Activated B cell treated with CpG ODN at 0.5 μM for 24 hours (primary cell): Measurements from ENCODE around the gene ETNK1. TPM values are rescaled to one million over a fixed set of nuclear protein-coding genes. Genes with fewer than 3 reads are reported as not detected.
A peak's percentile ranks its signal among the peaks of the same experiment; 100 is the strongest.

Experiments
- ATAC-seq: fragments of 200-7000 bp; cut with Tn5 transposase; one replicate; pipeline ENCODE4 v1.10.0; 2021; ENCODE audit warnings: low read depth, mild to moderate bottlenecking, moderate library complexity
- CTCF ChIA-PET: fragments of 350-600 bp; sonication (Branson Sonifier 250); formaldehyde crosslinking; loops from one replicate; lab custom pipeline; 2021; ENCODE audit warnings: antibody characterized with exemption; lab: Charles Lee
- POLR2A ChIA-PET: fragments of 350-600 bp; sonication (Branson Sonifier 250); formaldehyde crosslinking; loops from one replicate; lab custom pipeline; 2021; ENCODE audit warnings: antibody characterized with exemption; lab: Charles Lee
- DNase-seq: peaks from one replicate; pipeline ENCODE4 v3.0.0; 2022
- H3K27ac Mint-ChIP-seq: one replicate; pipeline ENCODE4 v1.8.0; 2020; ENCODE audit warnings: mixed read lengths
- H3K27me3 Mint-ChIP-seq: one replicate; pipeline ENCODE4 v1.8.0; 2021; ENCODE audit warnings: mixed read lengths
- H3K36me3 Mint-ChIP-seq: one replicate; pipeline ENCODE4 v1.8.0; 2021; ENCODE audit warnings: low read depth, mixed read lengths
- H3K4me1 Mint-ChIP-seq: one replicate; pipeline ENCODE4 v1.8.0; 2021; ENCODE audit warnings: mixed read lengths
- H3K4me3 Mint-ChIP-seq: one replicate; pipeline ENCODE4 v1.8.0; 2020; ENCODE audit warnings: mild to moderate bottlenecking, mixed read lengths
- H3K9me3 Mint-ChIP-seq: one replicate; pipeline ENCODE4 v1.8.0; 2020; ENCODE audit warnings: mixed read lengths
- intact Hi-C: fragments of 100-400 bp; cut with micrococcal nuclease; formaldehyde crosslinking; loops from one replicate; pipeline ENCODE4 v1.15.1; 2024
- total RNA-seq: library from RNA; stranded (reverse); gene quantifications from 2 replicates; pipeline ENCODE4 v1.2.3, GENCODE V29; 2022
- TF ChIP-seq, protein P1 (sequence below): fragments of 200-600 bp; IDR thresholded peaks from one replicate; pipeline ENCODE4 v1.8.0; 2022; ENCODE audit warnings: antibody characterized with exemption, mild to moderate bottlenecking

The ETNK1 gene
- total RNA-seq, 1 donor from 2014 or later, result 98.5 TPM

DNA sequence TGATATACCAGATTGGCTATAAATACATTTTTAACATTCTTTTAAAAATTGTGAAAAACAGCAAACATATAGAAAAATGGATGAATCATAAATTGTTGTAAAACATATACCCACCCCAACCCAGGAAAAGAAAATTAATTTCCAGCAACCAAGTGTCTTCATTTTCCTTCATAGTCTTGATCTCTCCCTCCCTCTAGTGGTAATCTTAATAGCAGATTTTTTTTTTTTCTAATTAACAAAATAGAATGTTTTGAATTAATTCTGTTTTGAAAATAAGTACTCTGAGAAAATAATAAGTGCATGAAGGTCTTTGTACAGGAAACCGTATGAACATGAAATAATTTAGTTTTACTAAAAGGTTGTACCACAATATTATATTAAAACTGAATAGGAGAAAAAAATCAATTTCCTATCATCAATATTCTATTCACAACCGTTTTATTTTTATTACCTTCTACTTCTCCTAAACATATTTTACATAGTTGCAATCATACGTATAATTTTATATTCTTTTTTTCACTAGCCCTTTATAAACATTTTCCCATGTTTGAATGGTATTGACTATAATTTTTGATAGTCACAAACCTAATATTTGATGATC lies 7.0 kb downstream of the ETNK1 start:
- Mint-ChIP-seq H3K36me3 (peaks cover 39% of the 10 kb centered on the region), H3K9me3 (no peaks in the 10 kb centered on the region), H3K27ac (no peak overlapping the region), H3K4me3 (no peak overlapping the region), H3K4me1 (peaks cover 66% of the 10 kb centered on the region), H3K27me3 (no peaks in the 10 kb centered on the region)
- ChIA-PET CTCF (interaction anchor here (2.5 kb wide), 1 partner anchor 103 kb away, joined by 10 read pairs; no protein-coding TSS in a partner anchor), POLR2A (interaction anchor here (0.7 kb wide), 1 partner anchor 992 kb away, joined by 3 read pairs; no protein-coding TSS in a partner anchor)
- no peak for ATAC-seq
- DNase-seq, result no peak
- TF ChIP-seq, protein P1, sequence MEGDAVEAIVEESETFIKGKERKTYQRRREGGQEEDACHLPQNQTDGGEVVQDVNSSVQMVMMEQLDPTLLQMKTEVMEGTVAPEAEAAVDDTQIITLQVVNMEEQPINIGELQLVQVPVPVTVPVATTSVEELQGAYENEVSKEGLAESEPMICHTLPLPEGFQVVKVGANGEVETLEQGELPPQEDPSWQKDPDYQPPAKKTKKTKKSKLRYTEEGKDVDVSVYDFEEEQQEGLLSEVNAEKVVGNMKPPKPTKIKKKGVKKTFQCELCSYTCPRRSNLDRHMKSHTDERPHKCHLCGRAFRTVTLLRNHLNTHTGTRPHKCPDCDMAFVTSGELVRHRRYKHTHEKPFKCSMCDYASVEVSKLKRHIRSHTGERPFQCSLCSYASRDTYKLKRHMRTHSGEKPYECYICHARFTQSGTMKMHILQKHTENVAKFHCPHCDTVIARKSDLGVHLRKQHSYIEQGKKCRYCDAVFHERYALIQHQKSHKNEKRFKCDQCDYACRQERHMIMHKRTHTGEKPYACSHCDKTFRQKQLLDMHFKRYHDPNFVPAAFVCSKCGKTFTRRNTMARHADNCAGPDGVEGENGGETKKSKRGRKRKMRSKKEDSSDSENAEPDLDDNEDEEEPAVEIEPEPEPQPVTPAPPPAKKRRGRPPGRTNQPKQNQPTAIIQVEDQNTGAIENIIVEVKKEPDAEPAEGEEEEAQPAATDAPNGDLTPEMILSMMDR, result peak; percentile 52
- intact Hi-C loops, result loop anchor here (1.0 kb wide), 2 partner anchors 88 to 103 kb away; partner anchors contain the start of gene C2CD5

DNA sequence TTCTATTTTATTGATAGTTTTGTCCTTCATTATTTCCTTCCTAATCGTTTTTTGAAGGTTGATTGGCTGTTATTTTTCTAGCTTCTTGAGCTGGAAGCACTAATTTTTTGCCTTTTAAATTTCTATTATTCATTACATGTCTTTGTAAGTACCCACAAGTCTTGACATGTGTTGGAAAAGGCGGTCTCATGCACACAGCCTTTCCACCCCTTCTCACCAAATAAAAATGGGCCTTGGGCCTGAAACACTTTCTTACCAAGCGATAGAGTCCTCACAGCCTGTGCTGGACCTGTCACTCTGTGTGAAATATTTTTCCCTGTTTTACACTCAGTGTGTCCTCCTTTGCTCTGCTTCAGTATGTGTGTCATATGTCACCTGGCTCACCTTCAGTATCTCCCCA lies 9.9 kb downstream of the ETNK1 start:
- intact Hi-C loops, result loop anchor here (1.0 kb wide), 1 partner anchor 8 kb away; no protein-coding TSS in a partner anchor
- Mint-ChIP-seq H3K36me3 (peaks cover 43% of the 10 kb centered on the region), H3K4me3 (no peak overlapping the region), H3K9me3 (no peaks in the 10 kb centered on the region), H3K27me3 (no peaks in the 10 kb centered on the region), H3K27ac (no peak overlapping the region), H3K4me1 (peaks cover 53% of the 10 kb centered on the region)
- ChIA-PET POLR2A (no interaction called here), CTCF (interaction anchor here (1.2 kb wide), 1 partner anchor 106 kb away, joined by 5 read pairs; no protein-coding TSS in a partner anchor)
- no peak for ATAC-seq
- no peak for DNase-seq
- TF ChIP-seq, protein P1, result no peak

DNA sequence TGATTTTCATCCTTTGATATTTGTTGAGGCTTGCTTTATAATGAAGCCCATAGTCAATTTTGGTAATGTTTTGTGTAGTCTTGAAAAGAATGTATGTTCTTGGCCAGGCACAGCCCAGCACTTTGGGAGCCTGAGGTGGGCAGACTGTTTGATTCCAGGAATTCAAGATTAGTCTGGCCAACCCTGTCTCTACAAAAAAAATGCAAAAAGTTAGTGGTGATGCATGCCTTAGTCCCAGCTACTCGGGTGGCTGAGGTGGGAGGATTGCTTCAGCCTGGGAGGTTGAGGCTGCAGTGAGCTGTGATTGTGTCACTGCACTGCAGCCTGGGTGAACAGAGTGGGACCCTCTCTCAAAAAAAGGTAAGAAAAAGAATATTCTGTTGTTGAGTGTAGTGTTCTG lies 10.8 kb downstream of the ETNK1 start:
- no peak for ATAC-seq
- Mint-ChIP-seq H3K4me1 (peaks cover 46% of the 10 kb centered on the region), H3K27ac (no peak overlapping the region), H3K27me3 (no peaks in the 10 kb centered on the region), H3K4me3 (no peak overlapping the region), H3K9me3 (no peaks in the 10 kb centered on the region), H3K36me3 (peaks cover 39% of the 10 kb centered on the region)
- intact Hi-C loops, result loop anchor here (1.0 kb wide), 1 partner anchor 7 kb away; no protein-coding TSS in a partner anchor
- TF ChIP-seq, protein P1, result no peak
- DNase-seq, result no peak
- ChIA-PET CTCF (interaction anchor here (1.2 kb wide), 1 partner anchor 107 kb away, joined by 5 read pairs; no protein-coding TSS in a partner anchor), POLR2A (no interaction called here)

DNA sequence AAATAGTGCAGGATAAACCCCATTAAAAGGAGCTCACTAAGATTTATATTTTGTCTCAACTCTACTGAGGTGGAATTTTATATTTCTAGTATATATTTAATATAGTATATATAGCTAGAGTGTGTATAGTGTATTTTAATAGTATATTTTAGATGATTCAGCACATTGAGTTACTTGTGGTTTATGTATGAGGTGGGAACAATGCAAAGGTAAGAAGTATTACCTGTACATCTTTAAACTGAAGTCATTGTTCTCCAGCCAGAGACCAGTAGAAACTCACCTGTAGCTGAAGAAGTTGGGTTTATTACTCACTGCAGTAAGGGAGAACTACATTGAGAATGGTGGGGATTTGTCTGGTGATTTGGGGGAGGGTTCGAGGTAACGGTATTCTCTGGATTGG lies 15.9 kb downstream of the ETNK1 start:
- no peak for ATAC-seq
- TF ChIP-seq, protein P1, result no peak
- H3K27me3 Mint-ChIP-seq, result no peaks in the 10 kb centered on the region
- no peaks in the 10 kb centered on the region for H3K9me3 Mint-ChIP-seq
- intact Hi-C loops, result loop anchor here (2.0 kb wide), 1 partner anchor 14 kb away; no protein-coding TSS in a partner anchor
- peaks cover 26% of the 10 kb centered on the region for H3K36me3 Mint-ChIP-seq
- CTCF ChIA-PET, result interaction anchor here (1.5 kb wide), 1 partner anchor 8 kb away, joined by 3 read pairs; no protein-coding TSS in a partner anchor
- no peak for DNase-seq
- no peak overlapping the region for H3K4me3 Mint-ChIP-seq
- POLR2A ChIA-PET, result interaction anchor here (0.6 kb wide), 1 partner anchor 96 kb away, joined by 8 read pairs; the partner anchor contains the start of gene C2CD5
- H3K4me1 Mint-ChIP-seq, result peaks cover 35% of the 10 kb centered on the region
- no peak overlapping the region for H3K27ac Mint-ChIP-seq

DNA sequence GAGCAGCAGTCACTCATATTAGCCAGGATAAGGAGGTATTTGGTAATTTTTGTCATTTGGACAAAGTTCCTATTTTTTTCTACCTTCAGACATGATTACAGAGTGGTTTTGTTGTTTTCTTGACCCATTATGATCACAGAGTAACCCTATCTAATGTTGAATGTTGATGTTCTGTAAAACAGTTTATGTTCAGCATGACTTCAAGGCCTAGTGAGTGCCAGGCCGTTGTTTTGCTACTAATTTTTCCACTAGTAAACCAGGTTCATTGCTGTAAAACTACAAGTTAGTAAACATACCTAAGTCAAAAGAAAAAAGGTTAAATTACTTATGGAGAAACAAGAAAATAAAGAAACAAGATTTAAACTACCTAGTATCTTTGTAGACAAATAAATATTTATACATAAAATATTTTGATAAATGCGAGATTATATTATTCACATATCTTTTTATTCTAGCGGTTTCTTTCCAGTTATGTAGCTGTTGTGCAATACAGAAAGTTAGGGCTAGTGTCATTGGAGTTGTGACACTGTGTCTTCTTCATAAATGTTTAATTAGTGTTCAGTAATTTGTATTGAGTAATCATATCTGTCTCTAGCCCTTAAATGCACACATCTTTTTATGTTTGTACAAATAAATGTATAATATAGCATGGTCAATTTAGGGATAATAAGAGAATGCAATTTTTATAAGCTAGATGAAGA lies 16.5 kb downstream of the ETNK1 start:
- Mint-ChIP-seq H3K4me3 (no peak overlapping the region), H3K36me3 (peaks cover 27% of the 10 kb centered on the region), H3K27me3 (no peaks in the 10 kb centered on the region), H3K9me3 (no peaks in the 10 kb centered on the region), H3K27ac (no peak overlapping the region), H3K4me1 (peaks cover 33% of the 10 kb centered on the region)
- POLR2A ChIA-PET, result no interaction called here
- intact Hi-C loops, result loop anchor here (2.0 kb wide), 1 partner anchor 15 kb away; no protein-coding TSS in a partner anchor
- ATAC-seq (no peak), DNase-seq (no peak)
- CTCF ChIA-PET, result no interaction called here
- TF ChIP-seq, protein P1, result no peak
